Osteocyte (in vitro differentiated cells): Measurements from ENCODE around the gene SPRYD4. TPM values are rescaled to one million over a fixed set of nuclear protein-coding genes. Genes with fewer than 3 reads are reported as not detected.

ENCODE experiments used
- DNase-seq: peaks from one replicate; pipeline ENCODE4 v3.0.0; 2021; ENCODE audit warnings: mixed read lengths; ENCODE audit not compliant: unreplicated experiment; ENCODE audit errors: extremely low spot score
- H3K27ac Mint-ChIP-seq: one replicate; pipeline ENCODE4 v1.8.0; 2021; ENCODE audit warnings: mild to moderate bottlenecking, mixed read lengths; ENCODE audit not compliant: unreplicated experiment
- H3K27me3 Mint-ChIP-seq: one replicate; pipeline ENCODE4 v1.8.0; 2021; ENCODE audit warnings: mixed read lengths; ENCODE audit not compliant: unreplicated experiment
- H3K36me3 Mint-ChIP-seq: one replicate; pipeline ENCODE4 v1.8.0; 2021; ENCODE audit warnings: mixed read lengths; ENCODE audit not compliant: unreplicated experiment
- H3K4me1 Mint-ChIP-seq: one replicate; pipeline ENCODE4 v1.8.0; 2021; ENCODE audit warnings: mixed read lengths; ENCODE audit not compliant: unreplicated experiment
- H3K4me3 Mint-ChIP-seq: one replicate; pipeline ENCODE4 v1.8.0; 2021; ENCODE audit warnings: mild to moderate bottlenecking, moderate library complexity, mixed read lengths; ENCODE audit not compliant: unreplicated experiment
- H3K9me3 Mint-ChIP-seq: one replicate; pipeline ENCODE4 v1.8.0; 2021; ENCODE audit warnings: mixed read lengths; ENCODE audit not compliant: unreplicated experiment
- CTCF ChIP-seq: fragments of 200-600 bp; sonication (generic); IDR thresholded peaks from 2 replicates; pipeline ENCODE4 v1.5.0; 2021; ENCODE audit warnings: antibody characterized with exemption, mild to moderate bottlenecking, moderate library complexity
- total RNA-seq: library from RNA; stranded (reverse); gene quantifications from 2 replicates; pipeline ENCODE4 v1.2.1, GENCODE V29; 2021

Gene SPRYD4
- total RNA-seq, 1 donor from 2014 or later, result 2.7 TPM

GRCh38 chr12:56461235-56462159, 6.9 kb upstream of the SPRYD4 start:
- H3K4me1 Mint-ChIP-seq, result peaks cover 3% of the 10 kb centered on the region
- no peak overlapping the region for H3K4me3 Mint-ChIP-seq
- H3K9me3 Mint-ChIP-seq, result no peaks in the 10 kb centered on the region
- DNase-seq, result no peak
- TF ChIP-seq CTCF, result no peak
- H3K27ac Mint-ChIP-seq, result no peak overlapping the region
- H3K36me3 Mint-ChIP-seq, result no peaks in the 10 kb centered on the region
- H3K27me3 Mint-ChIP-seq, result no peaks in the 10 kb centered on the region

- no peaks in the 10 kb centered on the region for H3K36me3 Mint-ChIP-seq
- H3K9me3 Mint-ChIP-seq, result no peaks in the 10 kb centered on the region
- no peak for TF ChIP-seq CTCF
- no peak overlapping the region for H3K4me3 Mint-ChIP-seq
- H3K4me1 Mint-ChIP-seq, result peaks cover 6% of the 10 kb centered on the region
- DNase-seq, result no peak
- H3K27me3 Mint-ChIP-seq, result no peaks in the 10 kb centered on the region
- no peak overlapping the region for H3K27ac Mint-ChIP-seq
Observed at GRCh38 chr12:56462565-56462964, 5.8 kb upstream of the SPRYD4 start.

- Mint-ChIP-seq H3K27me3 (no peaks in the 10 kb centered on the region), H3K27ac (peak overlapping the region; percentile 95), H3K9me3 (no peaks in the 10 kb centered on the region), H3K36me3 (no peaks in the 10 kb centered on the region), H3K4me1 (peaks cover 18% of the 10 kb centered on the region), H3K4me3 (peak overlapping the region; percentile 95)
- no peak for DNase-seq
- no peak for TF ChIP-seq CTCF
Observed at GRCh38 chr12:56469007-56469930, 891 bp downstream of the SPRYD4 start.

- Mint-ChIP-seq H3K4me1 (peaks cover 6% of the 10 kb centered on the region), H3K36me3 (no peaks in the 10 kb centered on the region), H3K4me3 (no peak overlapping the region), H3K27ac (no peak overlapping the region), H3K9me3 (no peaks in the 10 kb centered on the region), H3K27me3 (no peaks in the 10 kb centered on the region)
- no peak for DNase-seq
- no peak for TF ChIP-seq CTCF
Observed at GRCh38 chr12:56474389-56474788, 6.0 kb downstream of the SPRYD4 start.

- no peak overlapping the region for H3K27ac Mint-ChIP-seq
- TF ChIP-seq CTCF, result no peak
- DNase-seq, result no peak
- H3K36me3 Mint-ChIP-seq, result no peaks in the 10 kb centered on the region
- no peak overlapping the region for H3K4me3 Mint-ChIP-seq
- no peaks in the 10 kb centered on the region for H3K9me3 Mint-ChIP-seq
- H3K4me1 Mint-ChIP-seq, result no peaks in the 10 kb centered on the region
- no peaks in the 10 kb centered on the region for H3K27me3 Mint-ChIP-seq
Observed at GRCh38 chr12:56476143-56476542, 7.8 kb downstream of the SPRYD4 start.
